Common myeloid progenitor, CD34-positive (primary cell): ENCODE data around the gene TENM3.

Experiments
- CTCF ChIA-PET: fragments of 350-600 bp; sonication (Branson Sonifier 250); formaldehyde crosslinking; loops from one replicate; lab custom pipeline; 2021; ENCODE audit warnings: antibody characterized with exemption; lab: Charles Lee
- POLR2A ChIA-PET: fragments of 350-600 bp; sonication (Branson Sonifier 250); formaldehyde crosslinking; loops from one replicate; lab custom pipeline; 2021; ENCODE audit warnings: antibody characterized with exemption; lab: Charles Lee
- DNase-seq, 3 donors: peaks; one replicate each; pipeline versions ENCODE4 v3.0.0 to v3.0.0-alpha.2; 2013
- H3K27ac ChIP-seq, 2 experiments: 1 replicate in 1 of 2; 2 replicates in 1 of 2; pipeline ENCODE4 v1.7.0; 2013; ENCODE audit warnings: inconsistent platforms in 2 of 2, low read length in 2 of 2, mild to moderate bottlenecking in 2 of 2, low read depth in 1 of 2, moderate library complexity in 1 of 2; ENCODE audit not compliant: severe bottlenecking in 2 of 2, insufficient read depth in 1 of 2, poor library complexity in 1 of 2
- H3K27me3 ChIP-seq, 5 experiments: replicated peaks in 2 of 5; 1 replicate in 3 of 5; 2 replicates in 2 of 5; pipeline versions ENCODE4 v1.6.1 to v1.7.0; 2013; ENCODE audit warnings: low read length in 4 of 5, mild to moderate bottlenecking in 2 of 5, moderate library complexity in 2 of 5, inconsistent platforms in 1 of 5; ENCODE audit not compliant: insufficient read depth in 5 of 5, control insufficient read depth in 4 of 5
- H3K36me3 ChIP-seq, 4 experiments: 1 replicate in 2 of 4; 2 replicates in 2 of 4; pipeline versions ENCODE4 v1.6.1 to v1.7.0; 2013; ENCODE audit warnings: low read length in 3 of 4, control low read depth in 1 of 4, mild to moderate bottlenecking in 1 of 4; ENCODE audit not compliant: control insufficient read depth in 4 of 4, insufficient read depth in 4 of 4
- H3K4me1 ChIP-seq, 4 experiments: 1 replicate in 3 of 4; 2 replicates in 1 of 4; pipeline versions ENCODE4 v1.6.1 to v1.7.1; 2013; ENCODE audit warnings: low read length in 3 of 4, mild to moderate bottlenecking in 3 of 4, control low read depth in 1 of 4, inconsistent platforms in 1 of 4, moderate library complexity in 1 of 4; ENCODE audit not compliant: control insufficient read depth in 4 of 4, insufficient read depth in 4 of 4; ENCODE audit errors: control extremely low read depth in 1 of 4
- H3K4me3 ChIP-seq, 7 experiments: 1 replicate in 4 of 7; 2 replicates in 3 of 7; pipeline versions ENCODE4 v1.5.1 to v1.7.0; 2013; ENCODE audit warnings: mild to moderate bottlenecking in 7 of 7, low read length in 6 of 7, moderate library complexity in 6 of 7, inconsistent platforms in 2 of 7, low read depth in 2 of 7, control low read depth in 1 of 7; ENCODE audit not compliant: insufficient read depth in 4 of 7, control insufficient read depth in 1 of 7; ENCODE audit errors: extremely low read depth in 1 of 7
- H3K9me3 ChIP-seq, 5 experiments: 1 replicate in 4 of 5; 2 replicates in 1 of 5; pipeline versions ENCODE4 v1.6.1 to v1.7.1; 2013; ENCODE audit warnings: low read length in 4 of 5, mild to moderate bottlenecking in 2 of 5, inconsistent platforms in 1 of 5, low read depth in 1 of 5, moderate library complexity in 1 of 5; ENCODE audit not compliant: control insufficient read depth in 4 of 5, insufficient read depth in 2 of 5; ENCODE audit errors: control extremely low read depth in 1 of 5
- WGBS: methylation state at CpG from one replicate; pipeline ENCODE4 v1.1.5; 2013; ENCODE audit not compliant: insufficient coverage; 5-methylcytosine and 5-hydroxymethylcytosine counted together

The TENM3 gene

DNA sequence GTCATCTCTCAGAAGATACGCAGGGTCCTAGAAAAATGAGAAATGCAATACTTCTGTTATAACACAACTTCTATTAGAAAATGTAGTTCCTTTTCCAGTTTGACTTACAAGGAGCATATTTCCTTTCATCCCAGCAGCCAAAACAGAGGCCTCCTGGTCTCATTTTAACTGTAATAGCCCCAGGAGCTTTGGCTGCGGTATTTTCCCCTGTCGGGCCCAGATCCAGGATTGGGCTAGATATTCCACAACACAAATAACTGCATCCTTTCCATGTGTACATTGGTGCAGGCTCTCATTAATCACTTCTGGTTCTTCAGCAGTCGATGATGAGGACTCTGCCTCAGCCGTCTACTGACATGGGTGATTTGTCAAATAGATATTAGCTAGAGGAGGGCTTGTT is 166.1 kb downstream of the TENM3 start:
- WGBS, result 100% methylated on average over 2 of the region's 5 CpGs
- Histone ChIP-seq H3K36me3 (no peaks in the 10 kb centered on the region), H3K4me3 (no peak overlapping the region), H3K27ac (no peak overlapping the region), H3K4me1 (no peaks in the 10 kb centered on the region), H3K27me3 (peaks cover 0 to 4% (median 0%) of the 10 kb centered on the region in 5 experiments), H3K9me3 (peaks cover 0 to 8% (median 0%) of the 10 kb centered on the region in 5 experiments)
- ChIA-PET POLR2A (no interaction called here), CTCF (no interaction called here)
- DNase-seq, result no peak

DNA sequence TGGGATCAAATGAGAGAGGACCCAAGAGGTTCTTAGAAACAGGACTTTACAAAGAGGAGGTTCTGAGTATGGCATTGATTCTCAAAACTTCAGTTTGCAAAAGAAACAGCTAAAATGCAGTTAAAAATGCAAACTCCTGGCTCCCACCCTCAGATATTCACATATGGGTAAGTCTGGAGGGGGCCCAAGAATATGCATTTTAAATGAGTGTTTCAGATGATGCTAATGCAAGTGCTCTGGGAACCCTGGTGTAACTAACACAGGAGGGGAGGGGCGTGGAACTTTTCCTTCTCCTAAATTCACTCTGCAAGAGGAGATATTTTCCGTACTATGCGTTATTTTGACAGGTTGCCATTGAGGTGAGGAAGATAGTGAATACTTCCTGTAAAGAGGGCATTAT is 168.2 kb downstream of the TENM3 start:
- DNase-seq, result no peak
- Histone ChIP-seq H3K4me3 (no peak overlapping the region), H3K27ac (no peak overlapping the region), H3K4me1 (no peaks in the 10 kb centered on the region), H3K36me3 (no peaks in the 10 kb centered on the region), H3K27me3 (peaks cover 0 to 1% (median 0%) of the 10 kb centered on the region in 5 experiments), H3K9me3 (peaks cover 0 to 8% (median 0%) of the 10 kb centered on the region in 5 experiments)
- WGBS, result no CpG with 5 or more reads among the region's 3 CpGs
- ChIA-PET CTCF (no interaction called here), POLR2A (no interaction called here)

DNA sequence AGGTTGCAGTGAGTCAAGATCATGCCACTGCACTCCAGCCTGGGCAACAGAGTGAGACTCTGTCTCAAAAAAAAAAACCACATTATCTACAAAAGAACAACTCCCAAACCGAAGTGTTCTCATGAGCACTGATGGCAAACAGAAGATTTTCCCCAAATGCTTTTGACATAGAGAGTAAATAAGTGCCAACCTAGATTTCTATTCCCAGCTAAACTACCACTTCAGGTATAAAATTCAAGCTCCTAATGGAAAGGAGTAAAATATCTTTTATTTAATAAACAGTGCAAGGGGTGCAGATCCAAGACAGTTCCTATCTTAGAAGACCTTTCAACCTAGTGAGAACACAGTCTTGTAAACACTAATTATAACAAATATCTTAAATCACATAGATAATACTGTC is 170.3 kb downstream of the TENM3 start:
- POLR2A ChIA-PET, result no interaction called here
- CTCF ChIA-PET, result no interaction called here
- Histone ChIP-seq H3K4me3 (no peak overlapping the region), H3K27ac (no peak overlapping the region), H3K27me3 (peaks cover 0 to 1% (median 0%) of the 10 kb centered on the region in 5 experiments), H3K4me1 (no peaks in the 10 kb centered on the region), H3K36me3 (no peaks in the 10 kb centered on the region), H3K9me3 (peaks cover 0 to 8% (median 0%) of the 10 kb centered on the region in 5 experiments)
- DNase-seq, result no peak
- no CpG with 5 or more reads among the region's 1 CpG for WGBS

DNA sequence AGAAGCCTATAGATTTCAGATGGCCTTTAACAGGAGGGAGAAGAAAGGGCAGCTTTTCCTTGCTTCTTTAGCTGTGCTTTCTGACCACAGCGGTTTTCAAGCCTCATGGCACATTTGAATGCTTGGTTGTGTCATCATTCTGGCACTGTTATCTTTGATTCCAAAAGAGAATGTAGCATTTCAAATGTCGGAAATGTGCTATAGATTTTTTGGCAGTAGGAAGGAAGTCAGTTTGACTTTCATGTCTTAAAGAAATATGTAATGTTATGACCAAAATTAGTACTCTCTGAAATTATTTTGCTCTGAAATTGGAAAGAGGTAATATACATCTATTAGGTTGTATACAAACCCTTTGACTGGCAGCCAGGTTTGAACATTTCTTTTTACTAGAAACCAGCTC is 171.9 kb downstream of the TENM3 start:
- no peak overlapping the region for H3K27ac ChIP-seq
- no peak overlapping the region for H3K4me3 ChIP-seq
- H3K36me3 ChIP-seq, result no peaks in the 10 kb centered on the region
- peaks cover 0 to 8% (median 0%) of the 10 kb centered on the region in 5 experiments for H3K9me3 ChIP-seq
- DNase-seq, result no peak
- 63% methylated on average over 1 of the region's 2 CpGs for WGBS
- H3K27me3 ChIP-seq, result no peaks in the 10 kb centered on the region
- ChIA-PET CTCF (no interaction called here), POLR2A (no interaction called here)
- no peaks in the 10 kb centered on the region for H3K4me1 ChIP-seq

DNA sequence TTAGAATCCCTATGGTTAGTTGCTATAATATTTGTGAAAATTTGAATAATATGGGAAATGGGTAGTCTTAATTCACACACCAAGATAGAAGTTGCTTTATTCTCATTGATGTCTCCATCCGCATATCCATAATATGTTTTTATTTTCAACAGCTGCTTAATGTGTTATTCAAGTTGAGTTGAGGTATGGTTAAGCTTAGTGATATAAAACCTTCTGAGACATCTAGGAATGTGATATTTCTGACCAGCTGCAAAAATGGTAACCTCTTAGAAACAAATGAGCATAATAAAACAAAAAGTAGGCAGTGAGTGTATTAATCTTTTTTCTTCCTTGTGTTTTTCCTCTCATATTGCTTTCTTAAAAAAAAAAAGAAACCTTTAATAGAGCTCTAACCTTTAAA is 172.9 kb downstream of the TENM3 start:
- peaks cover 0 to 8% (median 0%) of the 10 kb centered on the region in 5 experiments for H3K9me3 ChIP-seq
- no peaks in the 10 kb centered on the region for H3K4me1 ChIP-seq
- ChIA-PET CTCF (no interaction called here), POLR2A (no interaction called here)
- H3K27me3 ChIP-seq, result no peaks in the 10 kb centered on the region
- no CpG with 5 or more reads among the region's 1 CpG for WGBS
- no peak for DNase-seq
- H3K27ac ChIP-seq, result no peak overlapping the region
- no peaks in the 10 kb centered on the region for H3K36me3 ChIP-seq
- no peak overlapping the region for H3K4me3 ChIP-seq

DNA sequence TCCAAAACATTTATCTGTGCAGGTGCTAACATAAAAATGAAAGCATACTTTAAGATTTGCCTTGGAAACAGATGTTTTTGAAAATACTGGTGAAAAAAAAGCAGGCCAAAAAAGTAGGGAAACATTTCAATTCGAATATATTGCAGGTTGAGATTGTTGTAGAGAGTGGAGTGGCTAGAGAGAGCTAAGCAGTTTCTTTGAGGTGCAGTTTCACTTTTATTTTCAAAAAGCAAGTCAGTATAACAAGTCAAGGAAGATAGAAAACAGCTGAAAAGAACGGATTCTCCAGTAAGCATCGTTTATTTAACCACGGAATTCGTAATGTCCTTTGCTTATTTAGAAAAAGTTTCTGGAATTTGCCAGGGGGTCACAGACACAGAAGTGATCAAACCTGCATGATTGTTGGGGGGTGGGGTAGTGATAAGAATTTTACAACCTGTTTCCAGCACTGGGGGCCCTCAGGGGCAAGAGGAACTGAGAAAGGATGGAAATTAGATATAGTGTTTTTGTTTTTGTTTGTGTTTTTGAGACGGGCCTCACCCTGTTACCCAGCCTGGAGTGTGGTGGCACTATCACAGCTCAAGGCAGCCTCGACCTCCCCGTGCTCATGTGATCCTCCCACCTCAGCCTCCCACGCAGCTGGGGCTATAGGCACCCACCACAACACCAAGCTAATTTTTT is 175.0 kb downstream of the TENM3 start:
- Histone ChIP-seq H3K27ac (no peak overlapping the region), H3K4me3 (no peak overlapping the region), H3K9me3 (peaks cover 0 to 5% (median 0%) of the 10 kb centered on the region in 5 experiments), H3K4me1 (no peaks in the 10 kb centered on the region), H3K36me3 (no peaks in the 10 kb centered on the region), H3K27me3 (peaks cover 0 to 4% (median 0%) of the 10 kb centered on the region in 5 experiments)
- 85% methylated on average over 5 of the region's 9 CpGs for WGBS
- ChIA-PET POLR2A (no interaction called here), CTCF (no interaction called here)
- no peak for DNase-seq

DNA sequence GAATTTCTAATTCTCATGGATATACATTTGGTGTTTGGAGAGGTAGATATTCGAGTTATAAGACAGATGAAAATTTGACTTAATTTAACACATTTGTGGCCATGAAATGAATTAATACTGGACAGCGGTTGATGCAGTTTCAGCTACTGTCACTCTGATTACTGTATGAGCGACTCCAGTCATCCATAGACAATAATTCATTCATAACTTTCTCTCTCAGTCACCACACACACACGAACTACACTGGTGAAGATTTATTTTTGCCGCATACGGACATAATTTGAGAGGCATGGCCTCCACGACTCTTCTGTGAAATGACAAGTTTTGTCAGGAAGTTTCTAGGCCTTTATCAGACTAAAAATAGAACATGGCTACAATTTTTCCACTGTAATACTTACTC is 177.0 kb downstream of the TENM3 start:
- Histone ChIP-seq H3K4me1 (no peaks in the 10 kb centered on the region), H3K4me3 (no peak overlapping the region), H3K27me3 (peaks cover 0 to 4% (median 0%) of the 10 kb centered on the region in 5 experiments), H3K9me3 (no peaks in the 10 kb centered on the region), H3K36me3 (no peaks in the 10 kb centered on the region), H3K27ac (no peak overlapping the region)
- POLR2A ChIA-PET, result no interaction called here
- no peak for DNase-seq
- CTCF ChIA-PET, result no interaction called here
- WGBS, result 78% methylated on average over 5 of the region's 7 CpGs
